ENCODE data around the gene JAG2. TPM values are rescaled to one million over a fixed set of nuclear protein-coding genes. Genes with fewer than 3 reads are reported as not detected.

Gene JAG2
- total RNA-seq, 4 donors from 2014 or later = 7.6 to 27.4 (median 11.9) TPM

GRCh38 chr14:105203701-105204100 lies 35.1 kb upstream of the JAG2 start:
- no peaks in the 10 kb centered on the region for H3K9me3 ChIP-seq
- H3K4me1 ChIP-seq = peaks cover 0 to 8% of the 10 kb centered on the region in 2 donors
- peaks cover 0 to 12% of the 10 kb centered on the region in 2 donors for H3K27me3 ChIP-seq
- H3K4me3 ChIP-seq = no peak overlapping the region
- DNase-seq = no peak
- TF ChIP-seq POLR2A (IDR thresholded peaks at IDR 0.05) (no peak), CTCF (IDR thresholded peaks at IDR 0.05) (no peak)
- no peaks in the 10 kb centered on the region for H3K36me3 ChIP-seq
- no peak overlapping the region for H3K27ac ChIP-seq
- intact Hi-C loops (cut with DNase I; ENCODE audit: low total_unique reads) = loop anchor here (5.0 kb wide), 1 partner anchor 149 kb away; no protein-coding TSS in a partner anchor

GRCh38 chr14:105203057-105203531 lies 34.5 kb upstream of the JAG2 start:
- Histone ChIP-seq H3K27ac (no peak overlapping the region), H3K9me3 (no peaks in the 10 kb centered on the region), H3K4me1 (peaks cover 0 to 8% of the 10 kb centered on the region in 2 donors), H3K36me3 (no peaks in the 10 kb centered on the region), H3K4me3 (no peak overlapping the region), H3K27me3 (peaks cover 0 to 12% of the 10 kb centered on the region in 2 donors)
- peak; percentile 69 to 75 for DNase-seq
- peak; percentile 90 to 91 (median 90) for TF ChIP-seq CTCF (IDR thresholded peaks at IDR 0.05)
- TF ChIP-seq POLR2A (IDR thresholded peaks at IDR 0.05) = no peak
- intact Hi-C loops (cut with DNase I; ENCODE audit: low total_unique reads) = loop anchor here (5.0 kb wide), 1 partner anchor 149 kb away; no protein-coding TSS in a partner anchor

- no peak for DNase-seq
- Histone ChIP-seq H3K4me3 (no peak overlapping the region), H3K9me3 (no peaks in the 10 kb centered on the region), H3K27me3 (peaks cover 0 to 12% of the 10 kb centered on the region in 2 donors), H3K4me1 (peaks cover 0 to 8% of the 10 kb centered on the region in 2 donors), H3K27ac (peak overlapping the region in 1 of 2 donors; percentile 24), H3K36me3 (no peaks in the 10 kb centered on the region)
- intact Hi-C loops (cut with DNase I; ENCODE audit: low total_unique reads) = loop anchor here (5.0 kb wide), 1 partner anchor 150 kb away; no protein-coding TSS in a partner anchor
- TF ChIP-seq POLR2A (IDR thresholded peaks at IDR 0.05) (no peak), CTCF (IDR thresholded peaks at IDR 0.05) (no peak)
These were observed 33.4 kb upstream of the JAG2 start for GRCh38 chr14:105201925-105202513.

GRCh38 chr14:105201156-105201924 lies 32.8 kb upstream of the JAG2 start:
- Histone ChIP-seq H3K27ac (peak overlapping the region in 1 of 2 donors; percentile 24), H3K4me1 (peaks cover 0 to 8% of the 10 kb centered on the region in 2 donors), H3K27me3 (peaks cover 0 to 14% of the 10 kb centered on the region in 2 donors), H3K4me3 (no peak overlapping the region), H3K36me3 (no peaks in the 10 kb centered on the region), H3K9me3 (no peaks in the 10 kb centered on the region)
- TF ChIP-seq CTCF (IDR thresholded peaks at IDR 0.05) (no peak), POLR2A (IDR thresholded peaks at IDR 0.05) (no peak)
- intact Hi-C loops (cut with DNase I; ENCODE audit: low total_unique reads) = loop anchor here (5.0 kb wide), 1 partner anchor 151 kb away; no protein-coding TSS in a partner anchor
- no peak for DNase-seq

GRCh38 chr14:105200641-105201040 lies 32.1 kb upstream of the JAG2 start:
- H3K9me3 ChIP-seq = no peaks in the 10 kb centered on the region
- intact Hi-C loops (cut with DNase I; ENCODE audit: low total_unique reads) = loop anchor here (5.0 kb wide), 1 partner anchor 152 kb away; no protein-coding TSS in a partner anchor
- H3K36me3 ChIP-seq = no peaks in the 10 kb centered on the region
- DNase-seq = no peak
- peaks cover 0 to 7% of the 10 kb centered on the region in 2 donors for H3K4me1 ChIP-seq
- TF ChIP-seq POLR2A (IDR thresholded peaks at IDR 0.05) = no peak
- TF ChIP-seq CTCF (IDR thresholded peaks at IDR 0.05) = no peak
- peaks cover 0 to 21% of the 10 kb centered on the region in 2 donors for H3K27me3 ChIP-seq
- H3K4me3 ChIP-seq = no peak overlapping the region
- H3K27ac ChIP-seq = no peak overlapping the region
